Kasumi-1 (cell line): Measurements from ENCODE around the gene CPA5.

Source experiments
- DNase-seq, 2 experiments: peaks; one replicate each; lab custom pipeline; 2025; lab: John Stamatoyannopoulos, UW

Gene CPA5

DNA sequence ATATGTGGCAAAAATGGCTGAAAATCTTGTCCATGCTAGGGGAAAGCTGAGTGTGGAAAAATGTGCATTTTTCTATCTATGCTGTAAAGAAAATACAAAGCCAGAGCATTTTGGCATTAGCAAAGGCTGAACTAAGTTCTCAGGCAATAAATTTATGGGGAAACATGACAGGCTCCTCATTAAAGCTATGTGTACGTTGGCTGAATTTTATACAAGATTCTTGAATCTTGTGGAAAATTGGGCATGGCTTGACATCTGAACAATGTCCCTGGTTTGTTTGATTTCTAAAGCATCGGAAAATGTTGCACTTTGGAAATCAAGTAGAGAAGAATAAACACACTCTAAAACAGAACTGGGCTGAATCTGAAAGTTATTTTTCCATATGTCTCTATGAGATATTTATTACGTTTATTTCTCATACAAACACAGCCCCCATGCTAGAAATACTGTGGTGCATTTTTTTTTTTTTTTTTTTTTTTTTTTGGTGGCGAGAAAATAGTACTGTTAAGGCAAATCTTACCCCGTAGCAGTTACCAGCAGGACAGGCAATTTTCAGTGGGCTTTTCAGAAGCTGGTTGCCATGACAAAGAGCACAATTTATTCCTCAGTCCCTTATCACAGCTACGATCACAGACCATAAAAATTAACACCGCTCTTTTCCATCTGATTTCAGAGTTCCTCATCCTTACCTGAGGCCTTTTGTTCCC lies 52.6 kb downstream of the CPA5 start:
- no peak for DNase-seq

DNA sequence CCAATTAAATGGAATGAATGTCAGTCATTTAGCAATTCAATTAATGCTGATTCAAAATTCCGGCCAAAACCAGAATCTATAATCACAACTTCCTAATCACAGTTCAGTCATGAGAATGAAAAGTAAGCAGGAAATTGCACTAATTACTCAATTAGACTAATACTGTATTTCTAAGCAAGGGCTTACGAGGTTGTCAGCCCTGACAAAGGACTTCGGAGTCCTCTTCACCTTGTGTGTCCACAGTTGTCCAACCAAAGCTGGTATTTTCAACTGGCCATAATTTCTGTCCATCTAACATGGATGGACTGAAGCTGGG lies 53.1 kb downstream of the CPA5 start:
- no peak for DNase-seq

DNA sequence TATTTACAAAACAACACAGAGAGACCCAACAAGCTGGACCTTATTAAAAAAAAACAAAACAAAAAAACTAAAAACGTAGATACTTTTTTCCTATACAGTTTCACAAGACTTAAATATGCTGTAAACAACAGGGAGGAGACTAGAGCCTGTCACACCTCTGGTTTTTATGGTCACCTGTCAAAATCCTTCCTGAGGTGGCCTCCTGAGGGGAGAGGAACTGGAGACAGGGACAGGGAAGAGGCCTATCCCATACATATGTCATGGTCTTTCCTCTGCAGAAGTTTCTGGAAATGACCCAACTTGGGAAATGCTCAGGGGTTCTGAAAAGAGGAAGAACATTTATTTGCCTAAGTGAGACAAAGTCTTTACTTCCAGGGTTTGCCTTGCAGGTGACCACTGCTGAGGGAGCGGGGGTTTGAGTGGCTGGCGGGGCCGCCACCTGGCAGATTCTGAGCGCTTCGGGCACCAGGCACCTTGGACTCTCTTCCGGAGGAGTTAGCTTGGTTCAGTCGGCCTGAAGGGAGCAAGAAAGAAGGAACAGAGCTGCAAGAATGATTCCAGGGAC lies 54.0 kb downstream of the CPA5 start:
- DNase-seq = peak in 1 of 2 experiments; percentile 13

- DNase-seq = no peak
Observed at GRCh38 chr7:130400120-130400572, 55.5 kb downstream of the CPA5 start.

DNA sequence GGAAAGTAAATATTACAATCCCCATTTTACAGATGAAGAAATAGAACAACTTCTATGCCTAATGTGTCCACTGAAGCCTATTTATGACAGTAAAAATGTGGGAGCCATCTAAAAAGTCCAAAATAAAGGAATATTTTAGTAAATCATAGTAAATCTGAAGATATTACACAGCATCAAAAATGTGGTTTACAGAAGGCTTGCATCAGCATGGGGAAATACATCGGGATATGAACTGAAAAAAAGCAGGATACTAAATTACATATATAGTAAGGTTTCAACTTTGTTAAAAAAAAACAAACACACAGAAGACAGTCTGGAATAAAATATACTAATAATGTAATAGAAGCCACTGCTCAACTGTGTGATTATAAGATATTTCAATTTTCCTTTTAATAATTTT lies 56.5 kb downstream of the CPA5 start:
- no peak for DNase-seq

GRCh38 chr7:130401578-130401977 lies 57.0 kb downstream of the CPA5 start:
- DNase-seq = no peak

GRCh38 chr7:130405003-130405402 lies 60.4 kb downstream of the CPA5 start:
- DNase-seq = no peak

DNA sequence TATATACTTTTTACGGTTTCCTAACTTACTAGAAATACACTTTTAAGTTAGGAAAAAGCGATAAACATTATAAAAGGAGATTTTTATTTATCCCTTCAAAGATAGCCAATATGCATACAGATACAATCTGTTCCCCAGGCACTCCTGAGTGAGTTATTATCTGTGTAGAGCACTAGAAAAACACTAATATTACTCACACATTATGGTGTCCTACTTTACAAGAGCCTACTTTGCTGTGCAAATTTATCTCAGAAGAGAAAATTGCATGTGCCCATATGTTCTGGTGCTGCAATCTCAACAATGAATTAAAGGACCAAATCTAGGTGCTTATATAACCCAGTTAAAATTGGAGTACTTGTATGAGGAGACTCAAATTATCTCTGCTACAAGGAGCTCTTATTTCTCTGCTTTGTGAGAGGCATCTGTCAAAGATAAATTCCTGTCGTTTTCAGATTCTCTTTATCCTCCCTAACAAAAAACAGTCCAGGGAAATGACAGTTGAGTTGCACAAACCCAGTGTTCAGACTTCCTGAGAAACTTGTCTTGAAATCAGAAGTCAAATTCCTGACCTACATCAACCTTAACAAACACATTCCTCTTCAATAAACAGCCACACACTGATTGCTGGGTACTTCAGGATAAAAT lies 64.6 kb downstream of the CPA5 start:
- DNase-seq = peak; percentile 12 to 16

DNA sequence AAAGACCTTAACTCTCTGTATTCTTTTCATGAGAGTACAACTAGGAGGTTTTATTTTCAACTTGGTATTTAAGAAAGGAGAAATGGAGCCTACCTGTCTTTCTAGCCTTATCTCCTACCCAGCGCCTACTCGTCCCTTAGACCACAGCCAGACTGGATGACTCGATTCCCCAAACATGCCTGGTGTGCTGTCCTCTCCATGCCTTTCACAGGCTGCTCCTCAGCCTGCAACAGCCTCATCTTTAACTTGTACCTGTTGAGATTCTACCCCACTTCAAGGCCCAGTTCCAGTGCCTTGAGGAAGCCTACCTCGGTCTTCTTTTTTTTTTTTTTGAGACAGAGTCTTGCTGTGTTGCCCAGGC lies 65.1 kb downstream of the CPA5 start:
- DNase-seq = no peak

- DNase-seq = no peak
Observed at GRCh38 chr7:130410868-130411541, 66.4 kb downstream of the CPA5 start.

- no peak for DNase-seq
Observed at GRCh38 chr7:130413201-130413600, 68.6 kb downstream of the CPA5 start.

- peak; percentile 16 to 46 for DNase-seq
Observed at GRCh38 chr7:130415006-130415405, 70.4 kb downstream of the CPA5 start.

DNA sequence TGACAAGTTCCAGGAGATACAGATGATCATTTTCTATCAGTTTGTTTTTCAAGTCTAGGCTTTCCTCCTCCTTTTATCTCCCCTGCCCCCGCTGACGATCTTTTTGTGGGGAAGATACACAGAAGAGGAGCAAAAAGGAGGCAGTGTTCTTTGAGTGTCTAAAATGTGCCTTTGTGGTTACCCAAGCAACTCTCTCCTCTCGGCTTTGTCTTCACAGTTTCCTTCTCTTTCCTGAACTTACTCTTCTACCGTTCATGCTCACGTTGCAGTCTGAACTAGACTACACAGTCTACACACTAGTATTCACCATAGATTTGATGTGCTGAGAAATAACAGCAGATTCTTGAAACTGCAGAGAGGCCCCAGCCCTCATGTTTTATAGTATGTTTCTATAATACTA lies 72.6 kb downstream of the CPA5 start:
- peak; percentile 55 to 76 for DNase-seq

DNA sequence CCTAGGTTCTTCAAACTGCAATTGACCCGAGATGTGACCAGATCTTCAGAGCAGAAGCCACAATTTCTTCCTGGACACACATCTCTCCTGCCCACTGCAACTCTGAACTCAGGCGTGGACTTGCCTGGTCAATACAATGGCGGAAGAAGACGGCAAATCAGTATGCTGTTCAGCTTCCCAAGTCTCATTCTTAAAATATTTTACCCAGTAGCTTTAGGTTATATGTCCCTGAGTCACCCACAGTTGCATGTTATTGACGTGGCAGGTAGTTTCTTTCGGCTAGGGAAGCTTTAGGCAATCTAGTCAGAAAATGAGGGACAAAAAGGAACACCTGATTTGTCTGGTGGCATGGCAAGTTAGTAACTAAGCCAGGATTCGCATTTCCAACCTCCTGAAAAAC lies 73.7 kb downstream of the CPA5 start:
- no peak for DNase-seq
